ENCODE measurements around the gene HOXC6.

The HOXC6 gene

GRCh38 chr12:53990311-53991076 lies 37.7 kb upstream of the HOXC6 start:
- DNase-seq = no peak

- no peak for DNase-seq
Measured at GRCh38 chr12:53991077-53991460, 37.2 kb upstream of the HOXC6 start.

GRCh38 chr12:53992377-53992889 lies 35.8 kb upstream of the HOXC6 start:
- DNase-seq = no peak

GRCh38 chr12:53993162-53994008 lies 34.9 kb upstream of the HOXC6 start:
- DNase-seq = no peak

- DNase-seq = no peak
Measured at GRCh38 chr12:53994009-53994263, 34.3 kb upstream of the HOXC6 start.

GRCh38 chr12:53994264-53995001 lies 33.8 kb upstream of the HOXC6 start:
- no peak for DNase-seq

GRCh38 chr12:53995002-53995377 lies 33.2 kb upstream of the HOXC6 start:
- DNase-seq = no peak

- DNase-seq = no peak
Measured at GRCh38 chr12:53995378-53996239, 32.6 kb upstream of the HOXC6 start.

GRCh38 chr12:53996240-53997203 lies 31.7 kb upstream of the HOXC6 start:
- DNase-seq = no peak

GRCh38 chr12:53997204-53998109 lies 30.8 kb upstream of the HOXC6 start:
- no peak for DNase-seq

- DNase-seq = no peak
Measured at GRCh38 chr12:53998110-53998899, 29.9 kb upstream of the HOXC6 start.

GRCh38 chr12:53998900-53999236 lies 29.4 kb upstream of the HOXC6 start:
- DNase-seq = no peak

- no peak for DNase-seq
Measured at GRCh38 chr12:53999559-54000115, 28.6 kb upstream of the HOXC6 start.

- no peak for DNase-seq
Measured at GRCh38 chr12:54000116-54001114, 27.8 kb upstream of the HOXC6 start, which contains the start of gene HOXC9. Gene HOXC9 (plus strand): TSS chr12:54000161. CDS start chr12:54000189, 28 bp downstream.

- no peak for DNase-seq
Measured at GRCh38 chr12:54001283-54002187, 26.7 kb upstream of the HOXC6 start.

- DNase-seq = no peak
Measured at GRCh38 chr12:54002278-54002914, 25.8 kb upstream of the HOXC6 start.

Measured in stimulated activated naive CD4-positive, alpha-beta T cell treated with Interleukin-2 at 50 U/mL for 16 hours (primary cell).